ENCODE measurements around the gene MICAL3. TPM values are rescaled to one million over a fixed set of nuclear protein-coding genes. Genes with fewer than 3 reads are reported as not detected.
"Not testable (repeated sequence)": the region's sequence is repeated elsewhere in the genome, so short reads cannot be mapped to it uniquely, and the experiment has no call there.

Gene MICAL3
- total RNA-seq, 1 donor from 2014 or later: 131 TPM

DNA sequence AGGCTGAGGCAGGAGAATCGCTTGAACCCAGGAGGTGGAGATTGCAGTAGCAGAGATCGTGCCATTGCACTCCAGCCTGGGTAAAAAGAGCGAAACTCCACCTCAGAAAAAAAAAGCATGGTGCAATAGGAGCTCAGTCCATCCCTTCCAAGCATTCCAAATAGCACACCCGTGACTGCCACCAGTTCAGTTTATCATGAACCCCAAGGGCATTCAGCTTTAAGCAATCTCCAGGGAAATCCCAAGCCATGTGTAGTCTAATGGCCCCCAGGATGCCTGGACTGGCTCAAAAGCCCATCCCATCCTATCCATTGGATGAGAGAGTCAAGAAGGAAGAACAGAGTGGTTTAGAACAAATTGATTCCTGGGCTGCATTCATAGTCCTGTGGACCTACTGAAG lies 16.2 kb downstream of the MICAL3 start:
- no peak for ATAC-seq
- DNase-seq (ENCODE audit: low spot score): no peak
- intact Hi-C loops (cut with DNase I): no loop called here

DNA sequence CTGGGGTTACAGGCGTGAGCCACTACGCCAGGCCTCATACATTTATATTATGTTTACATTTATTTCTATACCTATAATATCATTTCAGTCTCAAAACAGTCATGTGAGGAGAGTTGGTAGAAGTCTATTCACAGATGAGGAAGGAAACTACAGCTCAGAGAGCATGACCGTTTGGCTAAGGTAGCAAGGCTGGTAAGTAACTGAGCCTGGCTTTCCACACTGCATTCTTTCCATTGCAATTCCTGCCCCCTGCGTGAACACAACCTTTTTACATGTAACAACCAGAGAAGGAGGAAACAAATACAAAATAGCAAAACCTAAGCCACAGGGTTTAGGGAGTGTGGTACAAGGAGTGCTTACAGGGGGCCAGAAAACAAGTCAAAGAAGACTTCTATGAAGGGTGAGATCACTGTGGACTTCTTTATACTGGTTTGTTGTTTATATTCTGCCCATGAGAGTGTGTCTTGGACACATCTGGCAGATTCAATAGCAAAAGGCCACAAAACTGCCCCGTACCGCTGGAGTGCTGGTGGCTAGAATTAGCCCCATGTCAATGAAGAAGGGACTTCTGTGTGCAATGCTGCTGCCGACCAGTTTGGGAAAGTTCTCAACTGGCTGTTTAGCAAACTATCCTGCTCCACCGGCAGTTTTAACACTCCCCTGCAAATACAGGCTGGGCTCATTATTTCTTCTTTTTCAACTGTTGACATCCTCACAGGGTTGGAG lies 19.0 kb downstream of the MICAL3 start:
- ATAC-seq (no peak), DNase-seq (ENCODE audit: low spot score) (peak; percentile 19)
- intact Hi-C loops (cut with DNase I): no loop called here

DNA sequence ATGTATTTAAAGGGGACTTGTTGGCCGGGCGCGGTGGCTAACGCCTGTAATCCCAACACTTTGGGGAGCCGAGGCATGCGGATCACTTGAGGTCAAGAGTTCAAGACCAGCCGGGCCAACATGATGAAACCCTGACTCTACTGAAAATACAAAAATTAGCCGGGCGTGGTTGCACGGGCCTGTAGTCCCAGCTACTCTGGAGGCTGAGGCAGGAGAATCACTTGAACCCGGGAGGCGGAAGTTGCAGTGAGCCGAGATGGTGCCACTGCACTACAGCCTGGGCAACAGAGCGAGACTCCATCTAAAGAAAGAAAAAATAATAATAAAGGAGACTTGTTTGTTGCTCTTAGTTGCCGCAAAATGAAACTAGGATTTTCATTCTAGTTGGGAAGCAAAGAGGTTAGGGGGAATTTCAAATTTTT lies 22.5 kb downstream of the MICAL3 start:
- ATAC-seq; intact Hi-C loops (cut with DNase I): not testable (repeated sequence)

DNA sequence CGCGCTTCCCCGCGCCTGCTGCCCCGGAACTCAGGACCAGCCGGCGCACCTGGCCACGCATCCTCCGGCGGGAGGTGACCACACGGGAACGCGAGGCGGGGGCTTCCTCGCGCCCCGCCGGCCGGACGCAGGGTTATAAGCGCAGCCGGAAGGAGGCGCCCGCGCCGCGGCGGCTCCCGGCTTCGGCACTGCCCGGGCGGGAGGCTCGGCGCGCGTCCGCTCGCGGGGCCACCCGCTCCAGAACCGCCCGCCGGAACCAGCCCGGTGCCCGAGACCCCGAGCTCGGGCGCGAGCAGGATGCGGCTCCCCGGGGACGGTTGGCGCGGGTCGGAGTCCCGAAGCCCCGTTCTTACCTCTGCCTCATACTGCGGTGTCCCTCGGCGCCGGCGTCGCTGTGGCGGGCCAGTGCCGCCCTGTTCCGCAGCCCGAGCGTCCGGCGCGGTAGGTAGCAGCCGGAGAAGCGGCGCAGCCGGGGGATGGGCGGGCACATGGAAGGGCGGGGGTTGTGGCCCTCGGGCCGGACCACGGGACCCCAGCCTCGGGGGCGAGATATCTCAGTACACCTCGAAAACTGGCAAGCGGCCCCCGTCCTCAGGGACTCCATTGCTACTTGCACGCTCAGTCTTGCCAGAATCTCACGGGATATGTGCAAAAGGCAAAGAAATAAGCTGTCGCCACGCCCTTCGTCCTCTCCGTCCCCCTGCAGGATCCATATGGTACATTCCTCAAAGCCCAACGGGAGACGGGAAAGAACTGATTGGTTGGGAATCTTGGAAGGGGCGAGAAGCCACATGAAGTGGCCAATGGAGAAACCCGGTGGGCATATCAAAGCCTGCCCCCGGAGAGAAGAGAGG lies 23.1 kb downstream of the MICAL3 start:
- intact Hi-C loops (cut with DNase I): no loop called here
- peak; percentile 99 for ATAC-seq
- DNase-seq (ENCODE audit: low spot score): peak; percentile 94

More for the DNA sequence above, 22.5 kb downstream of the MICAL3 start:
- not testable (repeated sequence) for DNase-seq (ENCODE audit: low spot score)

DNA sequence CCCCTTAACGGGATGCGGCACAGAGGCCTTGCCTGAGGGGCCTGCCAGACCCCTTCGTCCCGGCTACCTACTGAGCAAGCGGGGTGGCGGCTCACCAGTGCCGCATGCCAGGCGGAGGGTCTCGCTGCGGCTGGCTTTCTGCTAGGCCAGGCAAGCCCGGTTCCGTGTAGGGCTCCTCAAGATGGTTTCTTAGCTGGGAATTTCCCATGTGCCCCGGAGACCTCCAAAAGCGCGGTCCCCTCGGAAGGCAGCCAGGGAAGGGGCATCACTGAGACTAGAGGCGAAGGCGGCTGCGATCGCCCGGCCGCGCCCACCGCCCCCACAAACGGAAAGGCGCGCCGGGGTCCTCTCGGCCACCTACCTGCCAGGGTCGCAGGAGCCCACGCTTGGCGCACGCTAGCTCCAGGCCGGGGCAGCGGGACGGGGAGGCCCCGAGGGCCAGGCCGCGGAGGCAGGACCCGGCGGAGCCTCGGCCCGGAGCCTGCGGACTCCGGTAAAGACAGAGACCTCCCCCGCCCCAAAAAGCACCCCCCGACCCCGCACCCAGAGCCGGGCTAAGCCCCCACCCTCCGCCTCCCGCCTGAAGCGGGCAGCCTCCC lies 23.8 kb downstream of the MICAL3 start:
- intact Hi-C loops (cut with DNase I): no loop called here
- DNase-seq (ENCODE audit: low spot score): peak; percentile 64

DNA sequence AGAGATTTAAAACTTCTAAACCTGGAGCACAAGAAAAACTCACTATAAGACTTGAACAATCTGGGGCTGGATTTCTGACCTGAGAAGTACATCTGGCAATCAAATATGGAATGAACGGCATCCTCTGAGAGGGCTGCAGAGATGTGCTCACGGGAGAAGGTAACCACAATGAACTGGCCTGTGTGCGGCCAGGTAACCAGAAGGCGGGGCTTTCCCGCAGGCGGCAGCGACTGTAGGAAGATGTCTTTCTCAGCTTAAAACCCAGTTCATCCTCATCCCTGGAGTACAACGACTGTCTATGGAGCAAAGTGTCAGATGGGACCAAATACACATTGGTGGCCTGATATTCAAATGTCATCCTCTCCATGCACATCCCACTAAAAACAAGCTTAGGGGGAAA lies 24.5 kb downstream of the MICAL3 start:
- ATAC-seq (no peak), DNase-seq (ENCODE audit: low spot score) (peak; percentile 45)
- intact Hi-C loops (cut with DNase I): no loop called here

More for the DNA sequence above, 23.8 kb downstream of the MICAL3 start:
- ATAC-seq: no peak

DNA sequence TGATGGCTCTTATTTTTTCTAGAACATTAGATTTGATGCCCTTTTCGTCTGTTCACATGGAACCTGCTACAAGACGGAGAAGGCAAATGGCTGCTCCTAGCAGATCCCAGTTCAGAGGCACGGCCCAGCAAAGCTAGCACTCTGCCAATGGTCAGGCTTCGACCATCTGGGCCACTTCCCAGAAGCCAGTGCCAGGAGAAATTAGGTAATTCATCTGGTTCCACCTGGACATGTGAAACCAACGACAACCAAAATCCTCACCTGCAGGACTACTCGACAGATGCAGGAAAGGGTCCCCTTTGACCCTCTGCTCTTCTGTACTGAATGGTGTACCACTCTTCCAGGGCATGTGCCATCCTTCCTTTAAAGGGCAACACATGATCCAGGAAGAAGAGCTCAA lies 25.4 kb downstream of the MICAL3 start:
- ATAC-seq (no peak), DNase-seq (ENCODE audit: low spot score) (peak; percentile 42)
- intact Hi-C loops (cut with DNase I): no loop called here

DNA sequence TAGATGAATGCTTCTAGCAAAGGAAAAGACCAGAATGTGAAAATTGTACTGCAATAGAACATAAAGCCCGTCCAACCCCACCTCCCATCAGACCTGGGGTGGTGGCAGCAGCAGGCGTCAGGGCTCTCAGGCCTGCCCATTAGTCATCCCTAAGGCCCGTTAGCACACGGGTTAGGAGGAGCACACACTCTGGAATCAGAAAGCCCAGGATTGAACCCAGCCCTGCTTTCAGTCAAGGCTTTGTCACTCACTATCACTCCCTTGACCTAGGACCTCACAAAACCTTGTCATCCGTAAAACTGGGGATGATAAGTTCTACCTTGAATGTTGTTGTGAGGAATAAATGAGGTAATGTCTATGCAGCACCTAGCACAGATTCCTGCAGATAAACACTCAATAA lies 26.9 kb downstream of the MICAL3 start:
- intact Hi-C loops (cut with DNase I): no loop called here
- peak; percentile 39 for DNase-seq (ENCODE audit: low spot score)
- ATAC-seq: no peak

DNA sequence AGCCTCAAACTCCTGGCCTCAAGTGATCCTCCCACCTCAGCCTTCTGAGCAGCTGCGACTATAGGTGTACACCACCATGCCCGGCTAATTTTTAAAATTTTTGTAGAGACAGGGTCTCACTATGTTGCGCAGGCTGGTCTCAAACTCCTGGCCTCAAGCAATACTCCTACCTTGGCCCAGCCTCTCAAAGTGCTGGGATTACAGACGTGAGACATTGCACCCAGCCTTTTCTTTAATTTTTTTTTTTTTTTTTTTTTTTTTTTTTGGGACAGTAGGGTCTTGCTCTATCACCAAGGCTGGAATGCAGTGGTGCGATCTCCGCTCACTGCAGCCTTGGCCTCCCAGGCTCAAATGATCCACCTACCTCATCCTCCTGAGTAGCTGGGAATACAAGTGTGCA lies 29.1 kb downstream of the MICAL3 start:
- DNase-seq (ENCODE audit: low spot score): peak; percentile 6
- ATAC-seq; intact Hi-C loops (cut with DNase I): not testable (repeated sequence)

DNA sequence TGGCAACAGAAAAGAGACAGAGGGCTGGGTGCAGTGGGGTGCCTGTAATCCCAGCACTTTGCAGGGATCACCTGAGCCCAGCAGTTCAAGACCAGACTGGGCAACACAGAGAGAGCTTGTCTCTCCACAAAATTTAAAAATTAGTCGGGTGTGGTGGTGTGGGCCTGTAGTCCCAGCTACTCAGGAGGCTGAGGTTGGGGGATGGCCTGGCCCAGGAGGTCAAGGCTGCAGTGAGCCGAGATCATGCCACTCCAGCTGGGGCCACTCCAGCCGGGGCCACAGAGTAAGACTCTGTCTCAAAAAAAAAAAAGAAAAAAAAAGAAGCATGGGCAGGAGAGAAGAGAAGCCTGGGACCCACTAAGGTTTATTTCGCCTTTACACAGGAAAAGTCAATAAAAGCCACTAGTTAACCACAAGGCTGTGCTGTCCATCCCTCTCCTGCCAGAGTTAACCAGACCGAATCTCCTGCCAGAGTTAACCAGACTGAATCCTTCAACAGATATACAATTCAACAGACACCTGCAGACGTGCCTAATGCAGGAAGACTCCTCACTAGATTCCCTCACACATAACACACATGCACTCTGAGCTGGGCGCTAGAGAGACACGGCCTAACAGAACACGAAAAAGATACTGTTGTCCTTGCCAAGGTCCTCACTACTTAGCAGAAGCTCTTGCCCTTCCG lies 29.8 kb downstream of the MICAL3 start:
- intact Hi-C loops (cut with DNase I): no loop called here
- peak; percentile 36 for DNase-seq (ENCODE audit: low spot score)

DNA sequence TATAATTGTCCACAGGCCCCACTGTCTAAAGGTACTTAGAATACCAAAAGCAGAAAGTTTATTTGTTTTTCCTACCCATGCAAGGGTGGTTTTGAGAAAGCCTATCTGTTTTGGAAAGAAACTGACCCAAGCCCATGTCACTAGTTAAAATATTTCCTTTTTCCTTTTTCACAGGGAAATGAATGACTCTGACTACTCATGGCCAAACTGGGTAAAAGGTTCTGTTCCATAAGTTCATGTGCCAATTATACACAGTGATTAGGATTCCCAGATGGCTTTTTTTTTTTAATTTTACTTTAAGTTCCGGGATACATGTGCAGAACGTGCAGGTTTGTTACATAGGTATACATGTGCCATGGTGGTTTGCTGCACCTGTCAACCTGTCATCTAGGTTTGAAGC lies 31.4 kb downstream of the MICAL3 start:
- DNase-seq (ENCODE audit: low spot score); ATAC-seq; intact Hi-C loops (cut with DNase I): not testable (repeated sequence)

More for the DNA sequence above, 29.8 kb downstream of the MICAL3 start:
- ATAC-seq: peak; percentile 20

DNA sequence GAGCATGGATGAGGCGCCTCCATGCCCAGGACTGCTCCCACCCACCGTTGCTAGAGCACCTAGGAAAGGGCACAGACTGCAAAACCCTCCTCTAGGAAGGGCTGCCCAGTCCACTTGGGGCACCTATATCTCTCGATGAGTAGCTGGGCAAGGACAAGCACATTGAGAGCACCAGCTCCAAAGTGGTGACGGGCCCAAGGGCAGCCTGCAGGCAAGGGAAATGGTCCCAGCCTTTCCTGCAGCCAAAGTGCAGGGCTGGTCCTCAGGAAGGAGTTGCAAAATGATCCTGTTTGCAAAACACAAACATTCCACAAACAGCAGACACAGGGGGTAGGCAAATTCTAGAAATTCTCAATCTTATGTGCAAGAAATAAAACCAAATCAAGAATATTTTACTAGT lies 32.4 kb downstream of the MICAL3 start:
- intact Hi-C loops (cut with DNase I); ATAC-seq: not testable (repeated sequence)
- peak; percentile 26 for DNase-seq (ENCODE audit: low spot score)

DNA sequence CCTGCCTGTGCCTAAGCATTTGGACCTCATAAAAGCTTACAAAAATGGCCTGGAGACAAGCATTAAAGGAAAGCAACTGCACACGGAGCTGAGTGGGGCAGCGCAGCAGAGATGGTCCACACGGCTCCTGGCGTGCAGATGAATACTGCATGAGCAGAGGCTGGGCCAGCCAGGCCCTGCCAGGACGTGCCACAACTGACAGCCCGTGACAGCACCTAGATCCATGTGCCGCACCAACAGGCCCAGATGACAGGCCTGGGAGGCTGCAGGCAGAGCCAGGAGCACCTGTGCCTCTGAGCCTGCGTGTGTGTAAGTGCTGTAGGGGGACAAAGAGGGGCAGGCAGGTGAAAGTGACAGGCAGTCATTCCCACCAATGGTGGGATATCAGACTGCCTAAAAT lies 33.4 kb downstream of the MICAL3 start:
- DNase-seq (ENCODE audit: low spot score): peak; percentile 43
- intact Hi-C loops (cut with DNase I): no loop called here
- no peak for ATAC-seq

DNA sequence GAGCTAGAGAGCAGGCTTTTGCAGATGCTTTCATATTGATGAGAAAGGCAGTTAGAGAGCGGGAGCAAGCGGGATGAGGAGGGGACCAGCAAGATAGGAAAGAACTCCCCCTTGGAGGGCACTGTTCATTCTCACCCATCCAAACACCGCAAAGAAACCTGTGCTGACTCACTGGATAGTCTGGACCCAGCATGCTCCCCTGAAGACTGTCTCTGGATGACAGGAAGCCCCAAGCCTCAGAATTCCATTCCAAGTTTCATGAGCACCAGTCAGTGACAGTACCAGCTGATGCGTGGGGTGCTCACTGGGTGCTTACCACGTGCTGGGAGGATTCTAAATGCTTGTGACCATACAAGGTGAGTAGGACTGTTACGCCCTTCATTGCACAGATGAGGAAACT lies 34.2 kb downstream of the MICAL3 start:
- DNase-seq (ENCODE audit: low spot score): no peak
- intact Hi-C loops (cut with DNase I): no loop called here
- ATAC-seq: no peak

DNA sequence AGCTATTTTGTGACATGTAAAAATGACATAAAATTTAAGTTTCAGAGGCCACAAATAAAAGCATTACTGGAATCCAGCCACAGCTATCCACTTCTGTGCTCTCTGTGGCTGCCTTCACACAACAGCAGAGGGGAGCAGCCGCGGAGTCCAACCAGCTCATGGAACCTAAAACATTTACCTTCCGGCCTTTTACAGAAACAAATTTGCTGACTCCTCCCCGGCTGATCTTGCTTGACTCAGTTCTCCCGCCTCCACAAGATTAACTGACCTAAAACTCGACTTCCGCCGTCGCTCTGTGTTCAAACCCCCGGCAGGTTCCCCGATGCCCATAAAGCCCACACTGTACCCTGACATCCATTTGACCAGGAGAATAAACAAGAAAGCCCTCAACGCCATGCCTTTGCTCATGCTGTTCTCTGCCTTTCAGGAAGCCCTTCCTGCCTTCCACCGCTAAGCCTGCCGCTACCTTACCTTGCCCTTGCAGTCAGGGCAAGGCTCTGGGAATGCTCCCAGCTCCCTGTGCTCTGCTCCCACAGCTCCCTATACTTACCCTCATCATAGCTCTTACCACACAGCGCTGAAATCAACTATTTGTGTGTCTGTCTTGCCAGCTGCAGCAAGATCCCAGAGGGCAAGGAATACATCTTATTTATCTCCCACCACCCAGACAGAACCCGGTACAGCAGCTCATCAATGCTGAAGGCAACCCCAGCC lies 35.4 kb downstream of the MICAL3 start:
- intact Hi-C loops (cut with DNase I): no loop called here
- DNase-seq (ENCODE audit: low spot score): no peak
- ATAC-seq: no peak

DNA sequence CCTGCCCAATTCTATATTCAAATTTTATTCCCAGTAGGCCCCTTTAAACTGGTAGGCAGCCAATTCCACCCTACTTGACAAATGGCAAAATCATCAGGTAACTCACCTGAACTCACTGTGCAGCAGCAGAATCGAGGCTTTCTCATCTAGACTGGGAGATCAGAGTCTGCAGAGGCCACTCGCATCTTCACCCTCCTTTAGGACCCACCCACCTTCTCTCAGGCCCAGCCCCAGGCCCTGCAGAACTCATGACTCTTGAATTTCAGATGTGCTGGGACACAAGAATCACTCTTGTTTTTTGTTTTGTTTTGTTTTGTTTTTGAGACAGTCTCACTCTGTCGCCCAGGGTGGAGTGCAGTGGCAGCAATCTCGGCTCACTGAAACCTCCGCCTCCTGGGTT lies 38.8 kb downstream of the MICAL3 start:
- intact Hi-C loops (cut with DNase I): no loop called here
- ATAC-seq: no peak
- DNase-seq (ENCODE audit: low spot score): no peak

DNA sequence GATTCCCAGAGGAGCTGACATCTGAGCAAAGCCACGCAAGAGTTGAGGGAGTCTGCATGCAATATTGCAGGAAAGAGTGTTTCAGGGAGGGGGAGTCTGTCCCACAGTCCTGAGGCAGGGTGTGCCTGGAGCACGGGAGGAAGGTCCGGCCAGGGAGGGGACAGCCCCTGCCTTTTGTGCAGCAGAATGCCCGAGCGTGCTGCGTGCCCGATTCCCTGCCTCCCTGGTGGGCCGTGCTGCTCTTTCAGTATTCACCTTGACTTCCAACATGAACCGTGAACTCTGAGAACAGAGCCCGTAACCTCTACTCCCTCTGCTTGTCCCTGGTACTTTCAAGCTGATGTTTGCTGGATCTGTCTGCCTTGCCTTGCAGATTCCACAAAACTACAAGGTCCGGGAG lies 39.3 kb downstream of the MICAL3 start:
- ATAC-seq; DNase-seq (ENCODE audit: low spot score); intact Hi-C loops (cut with DNase I): not testable (repeated sequence)

DNA sequence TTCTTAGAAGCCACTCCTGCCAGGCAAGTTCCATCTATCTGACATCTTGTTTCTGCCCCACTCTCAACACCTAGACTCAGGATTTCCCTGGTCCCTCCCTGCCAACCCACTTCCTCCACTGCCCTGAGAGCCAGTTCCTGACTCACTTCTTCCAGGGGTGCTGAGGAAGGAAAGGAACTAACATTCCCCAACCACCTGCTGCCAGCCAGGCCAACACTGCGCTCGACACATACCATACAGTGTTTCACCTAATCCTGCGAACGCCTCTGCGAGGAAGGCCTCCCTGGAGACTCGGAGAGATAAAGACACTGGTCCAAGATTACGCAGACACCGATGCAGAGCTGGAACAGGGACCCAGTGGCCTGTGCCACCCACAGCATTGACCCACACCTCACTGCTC lies 40.2 kb downstream of the MICAL3 start:
- ATAC-seq (no peak), DNase-seq (ENCODE audit: low spot score) (no peak)
- intact Hi-C loops (cut with DNase I): no loop called here
